Mucosa of descending colon (tissue), 3 donors: Measurements from ENCODE around the gene ZER1. TPM values are rescaled to one million over a fixed set of nuclear protein-coding genes. Genes with fewer than 3 reads are reported as not detected.
"Not testable (repeated sequence)": the region's sequence is repeated elsewhere in the genome, so short reads cannot be mapped to it uniquely, and the experiment has no call there.

Experiments
- ATAC-seq: fragments of 200-7000 bp; cut with Tn5 transposase; one replicate; pipeline ENCODE4 v1.9.1; 2020; ENCODE audit warnings: mild to moderate bottlenecking, moderate library complexity
- DNase-seq, 3 donors: peaks; one replicate each; pipeline ENCODE4 v3.0.0-alpha.2; 2020
- H3K36me3 ChIP-seq: fragments of 200-600 bp; one replicate; pipeline ENCODE4 v1.8.0; 2021; ENCODE audit warnings: low read depth, mild to moderate bottlenecking
- H3K4me1 ChIP-seq: fragments of 200-600 bp; one replicate; pipeline ENCODE4 v1.8.0; 2021; ENCODE audit warnings: low read depth, mild to moderate bottlenecking
- H3K4me3 ChIP-seq: fragments of 200-600 bp; one replicate; pipeline ENCODE4 v1.8.0; 2021; ENCODE audit warnings: mild to moderate bottlenecking
- H3K9me3 ChIP-seq: fragments of 200-600 bp; one replicate; pipeline ENCODE4 v1.8.0; 2021; ENCODE audit warnings: mild to moderate bottlenecking
- CTCF ChIP-seq: fragments of 200-600 bp; IDR thresholded peaks from one replicate; pipeline ENCODE4 v1.8.0; 2022; ENCODE audit warnings: antibody characterized with exemption, mild to moderate bottlenecking
- intact Hi-C, 2 donors: fragments of 100-400 bp; cut with DNase I in 1 of 2; cut with micrococcal nuclease in 1 of 2; formaldehyde crosslinking; loops; one replicate each; pipeline versions ENCODE4 v1.11.0 to v1.11.1; 2022; cut with DNase I, micrococcal nuclease
- total RNA-seq, 3 donors: library from RNA; stranded (reverse); fragmentation: NEBNext Ultra II Directional in 2 of 3; extraction: Animal tissue kit (Norgen Biotek cat#: 25700) in 2 of 3; gene quantifications; one replicate each; pipeline versions ENCODE4 v1.2.1 to v1.2.4, GENCODE V29; 2021 to 2023
- donor health status: DM: no; HTN: no; CAD: no; lungs with moderate emphysema.
- donor health status: DM: no; HTN: no; CAD: no.
- donor health status: DM: no; HTN: yes; CAD: no.

The ZER1 gene
- total RNA-seq, 3 donors from 2014 or later, result 54.7 to 71.3 (median 68.8) TPM

GRCh38 chr9:128807827-128808226 lies 36.1 kb upstream of the ZER1 start:
- no peak for TF ChIP-seq CTCF
- intact Hi-C loops, result no loop called here
- Histone ChIP-seq H3K4me3 (no peak overlapping the region), H3K4me1 (no peaks in the 10 kb centered on the region), H3K9me3 (no peaks in the 10 kb centered on the region), H3K36me3 (peaks cover 7% of the 10 kb centered on the region)
- DNase-seq (no peak), ATAC-seq (no peak)

GRCh38 chr9:128805661-128806060 lies 33.9 kb upstream of the ZER1 start:
- no peak for TF ChIP-seq CTCF
- ATAC-seq (no peak), DNase-seq (no peak)
- intact Hi-C loops, result no loop called here
- Histone ChIP-seq H3K4me1 (no peaks in the 10 kb centered on the region), H3K9me3 (no peaks in the 10 kb centered on the region), H3K4me3 (no peak overlapping the region), H3K36me3 (peaks cover 7% of the 10 kb centered on the region)

GRCh38 chr9:128802482-128802881 lies 30.8 kb upstream of the ZER1 start:
- H3K4me1 ChIP-seq, result no peaks in the 10 kb centered on the region
- intact Hi-C loops, result no loop called here
- no peaks in the 10 kb centered on the region for H3K9me3 ChIP-seq
- peaks cover 12% of the 10 kb centered on the region for H3K36me3 ChIP-seq
- no peak overlapping the region for H3K4me3 ChIP-seq
- no peak for DNase-seq
- peak; percentile 26 for ATAC-seq
- TF ChIP-seq CTCF, result no peak

GRCh38 chr9:128800061-128800460 lies 28.3 kb upstream of the ZER1 start:
- Histone ChIP-seq H3K4me3 (no peak overlapping the region), H3K9me3 (no peaks in the 10 kb centered on the region), H3K36me3 (peaks cover 6% of the 10 kb centered on the region), H3K4me1 (no peaks in the 10 kb centered on the region)
- intact Hi-C loops, result no loop called here
- no peak for TF ChIP-seq CTCF
- DNase-seq (no peak), ATAC-seq (no peak)

GRCh38 chr9:128798896-128799295 lies 27.2 kb upstream of the ZER1 start:
- Histone ChIP-seq H3K4me1 (peaks cover 3% of the 10 kb centered on the region), H3K4me3 (no peak overlapping the region), H3K9me3 (no peaks in the 10 kb centered on the region), H3K36me3 (peaks cover 6% of the 10 kb centered on the region)
- no peak for TF ChIP-seq CTCF
- ATAC-seq (no peak), DNase-seq (no peak)
- intact Hi-C loops, result no loop called here

- DNase-seq, H3K9me3 ChIP-seq, intact Hi-C loops, H3K4me1 ChIP-seq, H3K4me3 ChIP-seq, H3K36me3 ChIP-seq: not testable (repeated sequence)
- peak; percentile 62 for ATAC-seq
Observed at GRCh38 chr9:128794961-128795360, 23.2 kb upstream of the ZER1 start.
